ENCODE measurements around the gene NUP160.
"Not testable (repeated sequence)": the region's sequence is repeated elsewhere in the genome, so short reads cannot be mapped to it uniquely, and the experiment has no call there.

NUP160 gene

DNA sequence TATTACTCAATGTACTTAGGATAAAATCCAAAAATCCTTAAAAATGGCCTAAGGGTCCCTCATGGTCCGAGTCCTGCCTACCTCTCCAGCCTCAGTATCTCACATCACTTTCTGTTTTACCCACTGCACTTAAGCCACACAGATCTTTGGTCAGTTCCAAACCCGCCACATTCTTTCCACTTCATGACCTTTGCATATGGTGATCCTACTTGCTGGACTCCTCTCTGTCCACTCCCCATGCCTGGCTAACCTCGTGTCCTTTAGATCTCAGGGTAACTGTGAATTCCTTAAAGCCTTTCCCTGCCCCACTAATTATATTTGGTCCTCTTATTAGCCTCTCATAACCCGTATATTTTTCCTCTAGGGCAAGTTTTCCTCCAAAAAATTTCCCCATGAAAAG, 1.2 kb downstream of the NUP160 start:
- no peak overlapping the region for H3K27ac ChIP-seq
- peaks cover 8% of the 10 kb centered on the region for H3K36me3 ChIP-seq (replicated peaks)
- no peaks in the 10 kb centered on the region for H3K27me3 ChIP-seq (replicated peaks)
- DNase-seq, result no peak
- TF ChIP-seq, protein P1, sequence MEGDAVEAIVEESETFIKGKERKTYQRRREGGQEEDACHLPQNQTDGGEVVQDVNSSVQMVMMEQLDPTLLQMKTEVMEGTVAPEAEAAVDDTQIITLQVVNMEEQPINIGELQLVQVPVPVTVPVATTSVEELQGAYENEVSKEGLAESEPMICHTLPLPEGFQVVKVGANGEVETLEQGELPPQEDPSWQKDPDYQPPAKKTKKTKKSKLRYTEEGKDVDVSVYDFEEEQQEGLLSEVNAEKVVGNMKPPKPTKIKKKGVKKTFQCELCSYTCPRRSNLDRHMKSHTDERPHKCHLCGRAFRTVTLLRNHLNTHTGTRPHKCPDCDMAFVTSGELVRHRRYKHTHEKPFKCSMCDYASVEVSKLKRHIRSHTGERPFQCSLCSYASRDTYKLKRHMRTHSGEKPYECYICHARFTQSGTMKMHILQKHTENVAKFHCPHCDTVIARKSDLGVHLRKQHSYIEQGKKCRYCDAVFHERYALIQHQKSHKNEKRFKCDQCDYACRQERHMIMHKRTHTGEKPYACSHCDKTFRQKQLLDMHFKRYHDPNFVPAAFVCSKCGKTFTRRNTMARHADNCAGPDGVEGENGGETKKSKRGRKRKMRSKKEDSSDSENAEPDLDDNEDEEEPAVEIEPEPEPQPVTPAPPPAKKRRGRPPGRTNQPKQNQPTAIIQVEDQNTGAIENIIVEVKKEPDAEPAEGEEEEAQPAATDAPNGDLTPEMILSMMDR (IDR thresholded peaks at IDR 0.05; ENCODE audit: low read depth, low read length, missing control alignments), result no peak
- in situ Hi-C loops (cut with HindIII; ENCODE audit: low pct_ligation_motif_present, low sequenced_read_pairs), result no loop called here
- H3K4me3 ChIP-seq (ENCODE audit: low read depth, low read length), result no peak overlapping the region

DNA sequence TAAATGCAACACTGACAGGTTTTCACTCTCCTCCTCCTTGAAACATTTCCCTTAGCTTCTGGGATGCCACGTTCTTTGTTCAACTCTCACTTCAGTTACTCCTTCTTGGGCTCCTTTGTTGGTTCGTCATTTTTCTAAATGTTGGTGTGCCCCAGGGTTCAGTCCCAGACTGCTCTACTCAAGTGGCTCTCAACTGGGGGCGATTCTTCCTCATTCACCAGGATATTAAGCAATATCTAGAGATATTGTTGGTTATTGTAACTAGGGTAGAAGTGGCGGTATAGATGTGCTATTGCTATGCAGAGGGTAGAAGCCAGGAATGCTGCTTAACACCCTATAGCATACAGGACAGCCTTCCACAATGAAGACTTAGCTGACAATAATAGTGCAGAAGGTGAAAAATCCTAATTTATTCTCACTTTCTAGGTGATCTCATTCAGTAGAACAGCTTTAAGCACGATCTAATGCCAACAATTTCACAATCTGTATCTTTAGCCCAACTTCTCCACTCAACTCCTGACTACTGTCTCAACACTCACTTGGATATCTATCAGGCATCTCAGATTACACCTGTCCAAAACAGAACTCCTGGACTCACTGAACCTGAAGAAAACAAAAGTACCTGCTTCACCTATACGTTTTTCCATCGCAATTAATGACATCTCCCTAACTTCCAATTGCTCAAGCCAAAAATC, 4.6 kb downstream of the NUP160 start:
- in situ Hi-C loops (cut with HindIII; ENCODE audit: low pct_ligation_motif_present, low sequenced_read_pairs), result no loop called here
- H3K27me3 ChIP-seq (replicated peaks), result no peaks in the 10 kb centered on the region
- TF ChIP-seq, protein P1 (IDR thresholded peaks at IDR 0.05; ENCODE audit: low read depth, low read length, missing control alignments), result no peak
- H3K36me3 ChIP-seq (replicated peaks), result peaks cover 25% of the 10 kb centered on the region
- no peak overlapping the region for H3K4me3 ChIP-seq (ENCODE audit: low read depth, low read length)
- peak overlapping the region; percentile 0 for H3K27ac ChIP-seq
- DNase-seq, result no peak

DNA sequence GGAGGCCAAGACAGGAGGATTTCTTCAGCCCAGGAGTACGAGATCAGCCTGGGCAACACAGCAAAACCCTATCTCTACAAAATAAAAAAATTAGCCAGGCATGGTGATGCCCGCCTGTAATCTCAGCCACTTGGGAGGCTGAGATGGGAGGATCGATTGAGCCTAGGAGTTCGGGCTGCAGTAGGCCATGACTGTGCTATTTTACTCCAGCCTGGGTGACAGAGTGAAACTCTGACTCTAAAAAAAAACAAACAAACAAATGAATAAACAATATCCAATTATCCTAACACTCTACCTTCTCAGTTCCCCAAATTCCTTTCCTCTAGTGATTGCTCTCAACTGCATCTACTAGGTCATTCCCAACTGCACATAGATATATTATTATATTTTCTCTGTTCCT, 5.4 kb downstream of the NUP160 start:
- Histone ChIP-seq H3K27me3 (replicated peaks) (no peaks in the 10 kb centered on the region), H3K36me3 (replicated peaks) (peaks cover 33% of the 10 kb centered on the region), H3K4me3 (ENCODE audit: low read depth, low read length) (no peak overlapping the region), H3K27ac (no peak overlapping the region)
- TF ChIP-seq, protein P1 (IDR thresholded peaks at IDR 0.05; ENCODE audit: low read depth, low read length, missing control alignments), result no peak
- in situ Hi-C loops (cut with HindIII; ENCODE audit: low pct_ligation_motif_present, low sequenced_read_pairs), result no loop called here
- DNase-seq, result no peak

DNA sequence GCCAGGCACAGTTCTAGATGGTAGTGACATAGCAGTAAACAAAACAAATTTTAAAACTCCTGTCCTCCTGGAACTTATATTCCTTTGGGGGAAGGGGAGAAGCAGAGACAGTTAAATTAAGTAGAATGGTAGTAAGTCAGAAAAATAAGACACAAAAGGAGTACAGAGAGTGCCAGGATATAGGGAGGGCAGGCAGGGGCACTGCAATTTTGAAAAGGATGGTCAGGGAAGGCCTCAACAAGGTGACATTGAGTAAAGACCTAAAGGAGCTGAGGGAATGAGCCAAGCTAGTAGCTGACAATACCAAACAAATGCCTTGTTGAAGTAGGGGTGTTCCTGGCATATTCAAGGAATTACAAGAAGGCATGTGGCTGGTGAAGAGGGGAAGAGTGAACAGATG, 10.2 kb downstream of the NUP160 start:
- no peaks in the 10 kb centered on the region for H3K27me3 ChIP-seq (replicated peaks)
- H3K4me3 ChIP-seq (ENCODE audit: low read depth, low read length), result no peak overlapping the region
- DNase-seq, result no peak
- no peak overlapping the region for H3K27ac ChIP-seq
- in situ Hi-C loops (cut with HindIII; ENCODE audit: low pct_ligation_motif_present, low sequenced_read_pairs), result no loop called here
- TF ChIP-seq, protein P1 (IDR thresholded peaks at IDR 0.05; ENCODE audit: low read depth, low read length, missing control alignments), result no peak
- peaks cover 63% of the 10 kb centered on the region for H3K36me3 ChIP-seq (replicated peaks)

DNA sequence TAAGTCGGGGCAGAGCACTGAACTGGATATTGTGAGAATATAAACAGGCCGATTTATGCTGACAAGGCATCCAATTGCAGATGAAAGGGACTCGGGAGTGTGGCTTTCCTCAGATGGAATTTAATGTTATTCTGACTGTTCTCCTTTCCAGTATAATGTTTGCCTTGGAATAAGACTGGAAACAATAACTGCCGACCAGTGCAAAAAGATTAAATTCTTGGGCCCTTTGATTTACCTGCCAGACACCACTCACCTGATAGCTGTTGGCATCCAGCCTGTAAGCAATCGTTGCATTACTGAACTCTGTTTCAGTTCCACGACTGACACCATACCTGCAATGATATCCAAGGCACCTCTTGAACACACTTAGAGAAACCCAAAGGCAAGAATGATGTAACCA, 10.9 kb downstream of the NUP160 start:
- H3K36me3 ChIP-seq (replicated peaks), result peaks cover 67% of the 10 kb centered on the region
- H3K27ac ChIP-seq, result no peak overlapping the region
- in situ Hi-C loops (cut with HindIII; ENCODE audit: low pct_ligation_motif_present, low sequenced_read_pairs), result no loop called here
- H3K27me3 ChIP-seq (replicated peaks), result no peaks in the 10 kb centered on the region
- no peak for DNase-seq
- TF ChIP-seq, protein P1 (IDR thresholded peaks at IDR 0.05; ENCODE audit: low read depth, low read length, missing control alignments), result no peak
- H3K4me3 ChIP-seq (ENCODE audit: low read depth, low read length), result no peak overlapping the region

DNA sequence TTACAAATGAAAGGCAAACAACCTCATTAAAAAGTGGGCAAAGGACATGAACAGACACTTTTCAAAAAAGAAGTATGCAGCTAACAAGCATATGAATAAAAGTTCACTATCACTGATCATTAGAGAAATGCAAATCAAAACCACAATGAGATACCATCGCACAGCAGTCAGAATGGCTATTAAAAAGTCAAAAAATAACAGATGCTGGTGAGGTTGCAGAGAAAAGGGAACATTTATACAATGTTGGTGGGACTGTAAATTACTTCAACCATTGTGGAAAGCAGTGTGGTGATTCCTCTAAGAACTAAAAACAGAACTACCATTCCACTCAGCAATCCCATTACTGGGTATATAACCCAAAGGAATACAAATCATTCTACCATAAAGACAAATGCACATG, 18.1 kb downstream of the NUP160 start:
- in situ Hi-C loops (cut with HindIII; ENCODE audit: low pct_ligation_motif_present, low sequenced_read_pairs); DNase-seq: not testable (repeated sequence)
- H3K36me3 ChIP-seq (replicated peaks), result peaks cover 33% of the 10 kb centered on the region

More for the DNA sequence above, 18.1 kb downstream of the NUP160 start:
- not testable (repeated sequence) for H3K27me3 ChIP-seq (replicated peaks); H3K4me3 ChIP-seq (ENCODE audit: low read depth, low read length); H3K27ac ChIP-seq

Data from brain microvascular endothelial cell (primary cell).